ENCODE measurements around the gene LIPC. TPM values are rescaled to one million over a fixed set of nuclear protein-coding genes. Genes with fewer than 3 reads are reported as not detected.

Gene LIPC
- total RNA-seq, 2 experiments from 2014 or later = 0.61 to 1.2 TPM

DNA sequence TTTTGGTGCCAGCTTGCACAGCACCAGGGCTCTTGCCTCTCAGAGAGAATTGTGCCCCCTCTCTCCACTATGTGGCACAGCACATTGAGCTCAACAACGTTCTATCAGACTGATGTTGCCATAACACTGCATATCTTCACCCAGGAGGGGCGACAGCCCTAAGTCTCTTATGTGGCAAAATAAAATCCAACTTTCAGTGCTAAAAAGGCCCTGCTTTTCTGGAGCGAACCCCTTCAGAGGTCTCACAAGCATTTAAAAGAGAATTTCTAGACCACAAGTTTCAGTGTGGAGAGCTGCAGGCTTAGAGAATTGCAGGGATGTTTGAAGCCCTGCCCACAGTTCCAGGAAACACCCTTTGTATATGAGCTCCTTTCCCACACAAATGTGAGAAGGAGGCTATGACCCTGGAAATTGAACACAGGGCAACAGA is 85.5 kb downstream of the LIPC start:
- H3K27me3 ChIP-seq (ENCODE audit: control insufficient read depth in 1 of 2, insufficient read depth in 2 of 2, low read length in 2 of 2) = no peaks in the 10 kb centered on the region
- ChIA-PET CTCF (interaction anchor here (0.6 kb wide), 1 partner anchor 494 kb away, joined by 3 read pairs; no protein-coding TSS in a partner anchor), POLR2A (interaction anchor here (0.6 to 0.9 kb wide), 3 partner anchors 11 to 328 kb away, joined by 3 to 5 read pairs (median 3); no protein-coding TSS in a partner anchor)
- H3K9me3 Mint-ChIP-seq = no peaks in the 10 kb centered on the region
- intact Hi-C loops (cut with DNase I, micrococcal nuclease) = loop anchor here in 1 of 2 experiments (5.0 kb wide), 2 partner anchors 35 to 290 kb away; no protein-coding TSS in a partner anchor
- H3K36me3 Mint-ChIP-seq (ENCODE audit: low read depth) = no peaks in the 10 kb centered on the region
- H3K4me3 ChIP-seq (ENCODE audit: low read length) = no peak overlapping the region
- peak overlapping the region; percentile 31 for H3K4me3 Mint-ChIP-seq
- H3K36me3 ChIP-seq (ENCODE audit: insufficient read depth, low read length) = no peaks in the 10 kb centered on the region
- DNase-seq = peak in 3 of 14 experiments; percentile 32 to 42 (median 38)
- peaks cover 56% of the 10 kb centered on the region for H3K4me1 Mint-ChIP-seq (ENCODE audit: low read depth)
- peaks cover 36% of the 10 kb centered on the region for H3K4me1 ChIP-seq (ENCODE audit: insufficient read depth, low read length)
- peak; percentile 60 for ATAC-seq (ENCODE audit: poor library complexity)
- TF ChIP-seq, protein P1, sequence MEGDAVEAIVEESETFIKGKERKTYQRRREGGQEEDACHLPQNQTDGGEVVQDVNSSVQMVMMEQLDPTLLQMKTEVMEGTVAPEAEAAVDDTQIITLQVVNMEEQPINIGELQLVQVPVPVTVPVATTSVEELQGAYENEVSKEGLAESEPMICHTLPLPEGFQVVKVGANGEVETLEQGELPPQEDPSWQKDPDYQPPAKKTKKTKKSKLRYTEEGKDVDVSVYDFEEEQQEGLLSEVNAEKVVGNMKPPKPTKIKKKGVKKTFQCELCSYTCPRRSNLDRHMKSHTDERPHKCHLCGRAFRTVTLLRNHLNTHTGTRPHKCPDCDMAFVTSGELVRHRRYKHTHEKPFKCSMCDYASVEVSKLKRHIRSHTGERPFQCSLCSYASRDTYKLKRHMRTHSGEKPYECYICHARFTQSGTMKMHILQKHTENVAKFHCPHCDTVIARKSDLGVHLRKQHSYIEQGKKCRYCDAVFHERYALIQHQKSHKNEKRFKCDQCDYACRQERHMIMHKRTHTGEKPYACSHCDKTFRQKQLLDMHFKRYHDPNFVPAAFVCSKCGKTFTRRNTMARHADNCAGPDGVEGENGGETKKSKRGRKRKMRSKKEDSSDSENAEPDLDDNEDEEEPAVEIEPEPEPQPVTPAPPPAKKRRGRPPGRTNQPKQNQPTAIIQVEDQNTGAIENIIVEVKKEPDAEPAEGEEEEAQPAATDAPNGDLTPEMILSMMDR (IDR thresholded peaks at IDR 0.05) = no peak
- H3K27ac ChIP-seq (ENCODE audit: low read depth in 1 of 2, low read length in 2 of 2) = peak overlapping the region in 1 of 2 donors; percentile 48
- no peaks in the 10 kb centered on the region for H3K9me3 ChIP-seq (ENCODE audit: control insufficient read depth in 1 of 2, insufficient read depth in 1 of 2, low read length in 2 of 2)
- no peaks in the 10 kb centered on the region for H3K27me3 Mint-ChIP-seq
- H3K27ac Mint-ChIP-seq = peak overlapping the region; percentile 60

GRCh38 chr15:58517682-58518525 is 86.1 kb downstream of the LIPC start:
- Histone ChIP-seq H3K9me3 (ENCODE audit: control insufficient read depth in 1 of 2, insufficient read depth in 1 of 2, low read length in 2 of 2) (no peaks in the 10 kb centered on the region), H3K4me1 (ENCODE audit: insufficient read depth, low read length) (peaks cover 36% of the 10 kb centered on the region), H3K27ac (ENCODE audit: low read depth in 1 of 2, low read length in 2 of 2) (peak overlapping the region; percentile 18 to 48), H3K36me3 (ENCODE audit: insufficient read depth, low read length) (no peaks in the 10 kb centered on the region), H3K27me3 (ENCODE audit: control insufficient read depth in 1 of 2, insufficient read depth in 2 of 2, low read length in 2 of 2) (no peaks in the 10 kb centered on the region), H3K4me3 (ENCODE audit: low read length) (no peak overlapping the region)
- ChIA-PET CTCF (no interaction called here), POLR2A (interaction anchor here (0.6 to 0.9 kb wide), 3 partner anchors 12 to 327 kb away, joined by 3 to 5 read pairs (median 3); no protein-coding TSS in a partner anchor)
- H3K36me3 Mint-ChIP-seq (ENCODE audit: low read depth) = no peaks in the 10 kb centered on the region
- peak overlapping the region; percentile 31 for H3K4me3 Mint-ChIP-seq
- peak overlapping the region; percentile 60 for H3K27ac Mint-ChIP-seq
- ATAC-seq (ENCODE audit: poor library complexity) = peak; percentile 50
- H3K9me3 Mint-ChIP-seq = no peaks in the 10 kb centered on the region
- H3K4me1 Mint-ChIP-seq (ENCODE audit: low read depth) = peaks cover 56% of the 10 kb centered on the region
- intact Hi-C loops (cut with DNase I, micrococcal nuclease) = loop anchor here in 1 of 2 experiments (5.0 kb wide), 2 partner anchors 36 to 291 kb away; no protein-coding TSS in a partner anchor
- DNase-seq = peak in 3 of 14 experiments; percentile 22 to 40 (median 38)
- H3K27me3 Mint-ChIP-seq = no peaks in the 10 kb centered on the region
- TF ChIP-seq, protein P1 (IDR thresholded peaks at IDR 0.05) = no peak

- peak; percentile 54 for ATAC-seq (ENCODE audit: poor library complexity)
- H3K9me3 ChIP-seq (ENCODE audit: control insufficient read depth in 1 of 2, insufficient read depth in 1 of 2, low read length in 2 of 2) = no peaks in the 10 kb centered on the region
- H3K27me3 ChIP-seq (ENCODE audit: control insufficient read depth in 1 of 2, insufficient read depth in 2 of 2, low read length in 2 of 2) = no peaks in the 10 kb centered on the region
- H3K36me3 Mint-ChIP-seq (ENCODE audit: low read depth) = no peaks in the 10 kb centered on the region
- TF ChIP-seq, protein P1 (IDR thresholded peaks at IDR 0.05) = no peak
- H3K27ac ChIP-seq (ENCODE audit: low read depth in 1 of 2, low read length in 2 of 2) = peak overlapping the region in 1 of 2 donors; percentile 48
- no peaks in the 10 kb centered on the region for H3K36me3 ChIP-seq (ENCODE audit: insufficient read depth, low read length)
- peak in 2 of 14 experiments; percentile 16 to 39 for DNase-seq
- H3K4me3 Mint-ChIP-seq = no peak overlapping the region
- peak overlapping the region; percentile 60 for H3K27ac Mint-ChIP-seq
- H3K4me3 ChIP-seq (ENCODE audit: low read length) = no peak overlapping the region
- peaks cover 56% of the 10 kb centered on the region for H3K4me1 Mint-ChIP-seq (ENCODE audit: low read depth)
- peaks cover 36% of the 10 kb centered on the region for H3K4me1 ChIP-seq (ENCODE audit: insufficient read depth, low read length)
- H3K9me3 Mint-ChIP-seq = no peaks in the 10 kb centered on the region
- ChIA-PET POLR2A (no interaction called here), CTCF (no interaction called here)
- intact Hi-C loops (cut with DNase I, micrococcal nuclease) = loop anchor here in 1 of 2 experiments (5.0 kb wide), 2 partner anchors 36 to 291 kb away; no protein-coding TSS in a partner anchor
- no peaks in the 10 kb centered on the region for H3K27me3 Mint-ChIP-seq
Observed at GRCh38 chr15:58518626-58519025, 86.8 kb downstream of the LIPC start.
